ENCODE results near the gene RAD51B. TPM values are rescaled to one million over a fixed set of nuclear protein-coding genes. Genes with fewer than 3 reads are reported as not detected.
A peak's percentile ranks its signal among the peaks of the same experiment; 100 is the strongest.

RAD51B gene
- total and polyA plus RNA-seq, 7 donors: 2.4 to 24.4 (median 7.1) TPM

DNA sequence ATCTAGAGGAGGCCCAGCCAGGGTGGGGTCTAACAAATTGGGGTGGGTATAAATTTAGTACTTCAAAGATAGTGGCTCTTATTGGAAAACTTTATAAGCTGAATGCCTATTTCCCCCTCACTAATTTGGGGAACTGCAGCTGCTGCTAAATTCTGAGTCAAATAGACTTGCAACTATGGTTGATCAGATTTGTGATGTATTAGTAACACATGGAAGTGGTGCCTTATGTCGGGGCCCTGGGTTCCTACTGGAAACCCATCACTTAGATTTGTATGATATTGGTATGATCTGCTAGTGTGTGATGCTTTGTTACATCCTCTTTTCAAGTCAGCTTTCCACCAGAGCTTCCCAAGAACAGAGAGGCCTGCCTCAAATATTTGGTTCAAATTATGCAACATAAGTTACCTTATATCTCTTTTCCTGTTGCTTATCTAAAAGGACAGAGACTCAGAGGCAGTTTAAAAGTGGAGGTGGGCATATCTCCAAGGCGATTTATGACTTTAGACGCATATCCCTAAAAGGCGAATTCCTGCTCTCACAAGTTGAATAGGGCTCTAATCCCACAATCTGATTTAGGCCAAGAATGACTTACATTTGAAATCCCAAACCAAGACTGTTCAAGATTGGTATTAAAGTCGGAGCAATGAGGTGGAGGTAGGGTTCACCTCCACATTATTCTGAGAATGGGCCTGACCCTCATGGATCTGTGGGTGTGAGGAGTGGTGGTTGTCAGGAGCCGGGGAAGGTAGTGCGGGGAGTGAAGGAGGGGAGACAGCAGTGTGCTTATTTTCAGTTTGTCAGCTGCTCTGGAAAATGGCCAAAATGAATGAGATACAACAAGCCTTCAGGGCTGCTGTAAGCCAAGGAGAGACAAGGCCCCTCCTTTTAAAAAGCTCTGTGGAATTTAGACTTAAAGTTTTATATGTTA, 425.8 kb downstream of the RAD51B start:
- 62 to 71% methylated on average over 7 of the region's 7 CpGs for WGBS, 2 donors
- peak; percentile 70 for DNase-seq
- peak overlapping the region; percentile 81 to 90 (median 88) for H3K27ac ChIP-seq
- intact Hi-C loops (cut with DNase I): loop anchor here (2.0 to 5.0 kb wide), 6 partner anchors 277 to 571 kb away; no protein-coding TSS in a partner anchor
- H3K36me3 ChIP-seq: no peaks in the 10 kb centered on the region
- TF ChIP-seq POLR2AphosphoS5 (IDR thresholded peaks at IDR 0.05) (peak in 2 of 4 donors; percentile 66 to 75), EP300 (IDR thresholded peaks at IDR 0.05) (peak in 1 of 4 donors; percentile 13), POLR2A (IDR thresholded peaks at IDR 0.05) (no peak)
- TF ChIP-seq, protein P1, sequence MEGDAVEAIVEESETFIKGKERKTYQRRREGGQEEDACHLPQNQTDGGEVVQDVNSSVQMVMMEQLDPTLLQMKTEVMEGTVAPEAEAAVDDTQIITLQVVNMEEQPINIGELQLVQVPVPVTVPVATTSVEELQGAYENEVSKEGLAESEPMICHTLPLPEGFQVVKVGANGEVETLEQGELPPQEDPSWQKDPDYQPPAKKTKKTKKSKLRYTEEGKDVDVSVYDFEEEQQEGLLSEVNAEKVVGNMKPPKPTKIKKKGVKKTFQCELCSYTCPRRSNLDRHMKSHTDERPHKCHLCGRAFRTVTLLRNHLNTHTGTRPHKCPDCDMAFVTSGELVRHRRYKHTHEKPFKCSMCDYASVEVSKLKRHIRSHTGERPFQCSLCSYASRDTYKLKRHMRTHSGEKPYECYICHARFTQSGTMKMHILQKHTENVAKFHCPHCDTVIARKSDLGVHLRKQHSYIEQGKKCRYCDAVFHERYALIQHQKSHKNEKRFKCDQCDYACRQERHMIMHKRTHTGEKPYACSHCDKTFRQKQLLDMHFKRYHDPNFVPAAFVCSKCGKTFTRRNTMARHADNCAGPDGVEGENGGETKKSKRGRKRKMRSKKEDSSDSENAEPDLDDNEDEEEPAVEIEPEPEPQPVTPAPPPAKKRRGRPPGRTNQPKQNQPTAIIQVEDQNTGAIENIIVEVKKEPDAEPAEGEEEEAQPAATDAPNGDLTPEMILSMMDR (IDR thresholded peaks at IDR 0.05): no peak
- no peaks in the 10 kb centered on the region for H3K9me3 ChIP-seq
- H3K4me3 ChIP-seq: no peak overlapping the region
- H3K27me3 ChIP-seq: no peaks in the 10 kb centered on the region
- peaks cover 0 to 100% (median 95%) of the 10 kb centered on the region in 4 donors for H3K4me1 ChIP-seq

DNA sequence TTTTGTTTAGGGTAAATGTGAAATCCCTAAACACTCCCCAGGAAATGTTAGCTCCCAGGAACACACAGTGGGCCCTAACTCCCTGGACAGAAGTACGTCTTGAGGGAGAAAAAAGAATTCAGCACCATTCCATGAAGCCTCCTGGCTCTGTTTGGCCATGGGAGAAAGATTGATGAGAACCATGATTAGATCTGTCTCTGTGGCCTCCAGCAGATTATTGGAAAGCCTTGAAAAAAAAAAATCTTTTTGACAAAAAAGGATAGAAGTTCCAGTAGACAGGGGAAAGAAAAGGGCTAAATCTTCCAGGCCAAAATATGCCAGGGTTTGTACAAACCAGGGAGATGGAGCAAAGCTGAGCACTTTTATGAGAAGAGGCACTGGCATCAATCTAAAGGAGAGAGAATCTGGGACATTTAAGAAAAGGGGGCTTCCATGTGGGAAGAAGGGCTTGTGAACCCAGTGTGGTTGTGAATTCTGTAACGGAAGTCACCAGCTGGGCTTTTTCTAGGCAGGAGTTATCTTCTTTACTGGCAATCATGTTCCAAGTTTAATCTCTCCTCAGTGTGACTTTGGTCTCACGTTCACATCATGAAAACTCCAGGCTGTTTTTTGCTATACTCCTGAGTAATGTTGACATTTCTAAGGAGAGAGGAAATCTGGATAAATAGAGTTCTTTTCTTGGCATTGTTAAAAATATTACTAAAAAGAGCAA, 426.7 kb downstream of the RAD51B start:
- H3K27ac ChIP-seq: peak overlapping the region; percentile 81 to 90 (median 88)
- intact Hi-C loops (cut with DNase I): loop anchor here (2.0 to 5.0 kb wide), 5 partner anchors 276 to 571 kb away; no protein-coding TSS in a partner anchor
- no peaks in the 10 kb centered on the region for H3K27me3 ChIP-seq
- no peaks in the 10 kb centered on the region for H3K36me3 ChIP-seq
- TF ChIP-seq, protein P1 (IDR thresholded peaks at IDR 0.05): no peak
- TF ChIP-seq EP300 (IDR thresholded peaks at IDR 0.05) (no peak), POLR2AphosphoS5 (IDR thresholded peaks at IDR 0.05) (peak in 1 of 4 donors; percentile 29), POLR2A (IDR thresholded peaks at IDR 0.05) (no peak)
- WGBS, 2 donors: 43 to 53% methylated on average over 3 of the region's 3 CpGs
- no peaks in the 10 kb centered on the region for H3K9me3 ChIP-seq
- DNase-seq: no peak
- H3K4me1 ChIP-seq: peaks cover 0 to 100% (median 95%) of the 10 kb centered on the region in 4 donors
- no peak overlapping the region for H3K4me3 ChIP-seq

DNA sequence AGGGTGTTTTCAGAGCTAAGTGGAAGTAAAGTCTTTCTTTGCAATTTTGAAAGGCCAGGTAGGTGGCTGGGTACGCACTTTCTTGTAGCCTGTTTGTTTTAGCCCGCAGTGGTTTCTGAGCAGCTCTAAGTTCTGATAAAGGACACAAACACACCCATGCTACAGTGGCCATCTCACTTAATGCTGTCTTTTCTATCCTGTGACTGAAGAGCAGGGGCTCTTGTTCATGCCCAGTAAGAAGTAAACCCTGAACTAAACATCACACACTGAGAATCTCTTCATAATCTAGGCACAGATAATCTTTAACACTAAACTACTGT, 427.2 kb downstream of the RAD51B start:
- no peak for DNase-seq
- no peaks in the 10 kb centered on the region for H3K27me3 ChIP-seq
- no peaks in the 10 kb centered on the region for H3K9me3 ChIP-seq
- H3K36me3 ChIP-seq: no peaks in the 10 kb centered on the region
- H3K27ac ChIP-seq: peak overlapping the region; percentile 81 to 90 (median 88)
- TF ChIP-seq POLR2AphosphoS5 (IDR thresholded peaks at IDR 0.05) (no peak), EP300 (IDR thresholded peaks at IDR 0.05) (no peak), POLR2A (IDR thresholded peaks at IDR 0.05) (no peak)
- TF ChIP-seq, protein P1 (IDR thresholded peaks at IDR 0.05): no peak
- intact Hi-C loops (cut with DNase I): loop anchor here (2.0 to 5.0 kb wide), 5 partner anchors 276 to 570 kb away; no protein-coding TSS in a partner anchor
- 11 to 52% methylated on average over 2 of the region's 2 CpGs for WGBS, 2 donors
- H3K4me1 ChIP-seq: peaks cover 0 to 100% (median 95%) of the 10 kb centered on the region in 4 donors
- no peak overlapping the region for H3K4me3 ChIP-seq

GRCh38 chr14:68247274-68247673, 427.7 kb downstream of the RAD51B start:
- TF ChIP-seq POLR2AphosphoS5 (IDR thresholded peaks at IDR 0.05) (no peak), EP300 (IDR thresholded peaks at IDR 0.05) (no peak), POLR2A (IDR thresholded peaks at IDR 0.05) (no peak)
- TF ChIP-seq, protein P1 (IDR thresholded peaks at IDR 0.05): no peak
- Histone ChIP-seq H3K9me3 (no peaks in the 10 kb centered on the region), H3K4me1 (peaks cover 0 to 100% (median 90%) of the 10 kb centered on the region in 4 donors), H3K27me3 (no peaks in the 10 kb centered on the region), H3K36me3 (no peaks in the 10 kb centered on the region), H3K4me3 (no peak overlapping the region), H3K27ac (peak overlapping the region; percentile 81 to 90 (median 88))
- intact Hi-C loops (cut with DNase I): loop anchor here (2.0 to 5.0 kb wide), 5 partner anchors 275 to 570 kb away; no protein-coding TSS in a partner anchor
- DNase-seq: no peak
- 65 to 66% methylated on average over 3 of the region's 3 CpGs for WGBS, 2 donors
